K562 (cell line): ENCODE measurements around the gene ST3GAL5. TPM values are rescaled to one million over a fixed set of nuclear protein-coding genes. Genes with fewer than 3 reads are reported as not detected.

Source experiments
- ARID1B ChIP-seq: fragments of 450-650 bp; IDR thresholded peaks from 2 replicates; pipeline ENCODE4 v1.6.1; 2016; ENCODE audit warnings: antibody characterized with exemption, mild to moderate bottlenecking, inconsistent platforms
- CHD1 ChIP-seq: fragments of 200-600 bp; sonication (generic); IDR thresholded peaks from one replicate; pipeline ENCODE4 v1.6.1; 2012; ENCODE audit warnings: mild to moderate bottlenecking, moderate library complexity, low read length, inconsistent platforms
- CREB1 ChIP-seq, 2 experiments: sonication (generic) in 1 of 2; formaldehyde crosslinking in 1 of 2; IDR thresholded peaks; 2 replicates each; pipeline versions ENCODE4 v1.6.1 to v1.8.0; 2012 to 2022; ENCODE audit warnings: inconsistent platforms in 1 of 2, mild to moderate bottlenecking in 1 of 2, missing genetic modification reagents in 1 of 2, moderate library complexity in 1 of 2
- ELF1 ChIP-seq: fragments of 200-800 bp; sonication (Bioruptor generic); IDR thresholded peaks from 2 replicates; pipeline ENCODE4 v1.6.1; 2016; ENCODE audit warnings: missing genetic modification characterization, missing compliant biosample characterization
- HDAC8 ChIP-seq: fragments of 450-650 bp; IDR thresholded peaks from 2 replicates; pipeline ENCODE4 v1.6.1; 2016; ENCODE audit warnings: mild to moderate bottlenecking, missing genetic modification characterization, moderate library complexity, missing compliant biosample characterization
- HIVEP1 ChIP-seq: fragments of 250-450 bp; sonication (Bioruptor Pico); IDR thresholded peaks from 2 replicates; pipeline ENCODE4 v1.4.0; 2020; ENCODE audit warnings: mild to moderate bottlenecking
- HNRNPLL ChIP-seq: fragments of 200-400 bp; formaldehyde crosslinking; IDR thresholded peaks from 2 replicates; pipeline ENCODE4 v1.6.1; 2017; ENCODE audit warnings: low read length, low read depth, mild to moderate bottlenecking; ENCODE audit not compliant: poor library complexity, severe bottlenecking
- HSF4 ChIP-seq: fragments of 250-450 bp; sonication (Bioruptor Pico); IDR thresholded peaks from 2 replicates; pipeline ENCODE4 v2.1.2; 2022; ENCODE audit warnings: mild to moderate bottlenecking, moderate library complexity, borderline replicate concordance
- KDM2B ChIP-seq: fragments of 250-450 bp; sonication (Bioruptor Pico); IDR thresholded peaks from 2 replicates; pipeline ENCODE4 v1.8.0; 2021; ENCODE audit warnings: mild to moderate bottlenecking, moderate library complexity
- MXI1 ChIP-seq: IDR thresholded peaks from 2 replicates; pipeline ENCODE4 v1.6.1; 2011; ENCODE audit warnings: low read depth, mild to moderate bottlenecking, improper control_type of control experiment, low read length
- NR2C2 ChIP-seq, 2 experiments: fragments of 200-800 bp in 1 of 2; sonication (Bioruptor generic) in 1 of 2; sonication (generic) in 1 of 2; formaldehyde crosslinking in 1 of 2; IDR thresholded peaks; 2 replicates each; pipeline versions ENCODE4 v1.6.1 to v1.8.0; 2016 to 2022; ENCODE audit warnings: mild to moderate bottlenecking in 1 of 2, missing compliant biosample characterization in 1 of 2, missing genetic modification characterization in 1 of 2, missing genetic modification reagents in 1 of 2
- POLR2AphosphoS5 ChIP-seq: IDR thresholded peaks from 2 replicates; pipeline ENCODE4 v1.6.1; 2011; ENCODE audit warnings: mild to moderate bottlenecking, low read depth, low read length, moderate library complexity; ENCODE audit not compliant: control insufficient read depth, insufficient read depth
- SMAD4 ChIP-seq: fragments of 250-450 bp; sonication (Bioruptor Pico); conservative IDR thresholded peaks from 2 replicates; pipeline ENCODE4 v1.8.0; 2021; ENCODE audit warnings: inconsistent platforms, mild to moderate bottlenecking, moderate library complexity
- STAT5A ChIP-seq: IDR thresholded peaks from 2 replicates; pipeline ENCODE4 v1.6.1; 2012; ENCODE audit warnings: low read length, inconsistent platforms, borderline replicate concordance
- ZZZ3 ChIP-seq: fragments of 450-650 bp; IDR thresholded peaks from 2 replicates; pipeline ENCODE4 v1.6.1; 2016; ENCODE audit warnings: antibody characterized with exemption, mild to moderate bottlenecking, moderate library complexity
- polyA plus RNA-seq, 8 experiments: library from polyadenylated mRNA; depleted of rRNA in 4 of 8; stranded (reverse) in 5 of 8; unstranded in 3 of 8; fragments of >200 nt; fragmentation: Nextera tagmentation in 2 of 8; fragmentation: Illumina TruSeq in 1 of 8; extraction: Ambion mirVana in 2 of 8; extraction: Trizol in 1 of 8; gene quantifications; 2 replicates each; pipeline versions ENCODE4 v1.2.1 to v1.2.3, GENCODE V29; 2011 to 2014; ENCODE audit warnings: inconsistent platforms in 1 of 8, missing spikeins in 1 of 8
- total RNA-seq, 7 experiments: library from RNA; depleted of rRNA in 6 of 7; stranded (reverse); fragments of >200 nt in 6 of 7; fragmentation: Illumina TruSeq in 2 of 7; extraction: Trizol in 2 of 7; gene quantifications; 2 replicates each; pipeline versions ENCODE4 v1.2.1 to v1.2.3, GENCODE V29; 2011 to 2021; ENCODE audit warnings: low replicate concordance in 1 of 7
- TF ChIP-seq, protein P1 (sequence below): sonication (generic); formaldehyde crosslinking; IDR thresholded peaks from 2 replicates; pipeline ENCODE4 v1.9.0; 2022; ENCODE audit warnings: mild to moderate bottlenecking, missing genetic modification reagents
- TF ChIP-seq, protein P2 (sequence below): fragments of 450-650 bp; formaldehyde crosslinking; IDR thresholded peaks from 2 replicates; pipeline ENCODE4 v1.4.0; 2020; ENCODE audit warnings: mild to moderate bottlenecking, moderate library complexity
- TF ChIP-seq, protein P3 (sequence below), 2 experiments: IDR thresholded peaks in 1 of 2; conservative IDR thresholded peaks in 1 of 2; 2 replicates each; pipeline ENCODE4 v1.6.1; 2016; ENCODE audit warnings: low read depth in 2 of 2, mild to moderate bottlenecking in 1 of 2, missing compliant biosample characterization in 1 of 2, missing genetic modification characterization in 1 of 2, moderate library complexity in 1 of 2

ST3GAL5 gene
- total and polyA plus RNA-seq, 9 of the 15 experiments (the other 6 are each of a cell fraction or from before 2014, with no cell fraction given) = 1.6 to 10.0 (median 4.2) TPM

DNA sequence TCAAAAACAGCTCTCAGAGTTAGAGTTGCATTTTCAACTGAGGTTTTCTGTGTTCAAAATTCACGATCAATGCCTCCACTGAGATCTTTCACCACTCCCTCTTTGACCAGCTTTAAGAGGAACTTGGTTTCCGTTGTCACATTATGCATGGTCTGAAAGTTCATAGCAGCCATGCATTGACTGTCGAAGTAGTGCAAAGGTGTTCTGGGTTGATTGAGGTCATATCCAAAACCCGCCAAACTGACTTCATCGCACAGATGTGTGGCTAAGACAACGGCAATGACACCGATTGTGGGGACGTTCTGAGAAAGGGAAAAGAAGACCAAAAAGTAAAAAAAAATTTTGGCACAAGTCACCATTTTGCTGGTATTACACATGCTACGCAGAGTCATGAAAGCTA is 48.7 kb downstream of the ST3GAL5 start (continued):
- no peak for TF ChIP-seq HNRNPLL
- TF ChIP-seq ARID1B = peak; percentile 69
- no peak for TF ChIP-seq ZZZ3
- no peak for TF ChIP-seq NR2C2 (CRISPR knock-in tag; IDR thresholded peaks at IDR 0.05)
- TF ChIP-seq NR2C2 (tag; IDR thresholded peaks at IDR 0.05) = no peak
- TF ChIP-seq, protein P1, sequence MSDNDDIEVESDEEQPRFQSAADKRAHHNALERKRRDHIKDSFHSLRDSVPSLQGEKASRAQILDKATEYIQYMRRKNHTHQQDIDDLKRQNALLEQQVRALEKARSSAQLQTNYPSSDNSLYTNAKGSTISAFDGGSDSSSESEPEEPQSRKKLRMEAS (CRISPR knock-in tag) = no peak
- no peak for TF ChIP-seq SMAD4 (CRISPR knock-in tag)
- no peak for TF ChIP-seq HSF4 (CRISPR knock-in tag)
- TF ChIP-seq ELF1 = no peak
- TF ChIP-seq KDM2B = no peak
- no peak for TF ChIP-seq STAT5A
- no peak for TF ChIP-seq HIVEP1 (CRISPR knock-in tag)
- no peak for TF ChIP-seq MXI1
- peak; percentile 49; the same call in 1 of the 2 replicates for TF ChIP-seq POLR2AphosphoS5
- no peak for TF ChIP-seq CHD1
- no peak for TF ChIP-seq HDAC8 (tag)
- TF ChIP-seq, protein P2, sequence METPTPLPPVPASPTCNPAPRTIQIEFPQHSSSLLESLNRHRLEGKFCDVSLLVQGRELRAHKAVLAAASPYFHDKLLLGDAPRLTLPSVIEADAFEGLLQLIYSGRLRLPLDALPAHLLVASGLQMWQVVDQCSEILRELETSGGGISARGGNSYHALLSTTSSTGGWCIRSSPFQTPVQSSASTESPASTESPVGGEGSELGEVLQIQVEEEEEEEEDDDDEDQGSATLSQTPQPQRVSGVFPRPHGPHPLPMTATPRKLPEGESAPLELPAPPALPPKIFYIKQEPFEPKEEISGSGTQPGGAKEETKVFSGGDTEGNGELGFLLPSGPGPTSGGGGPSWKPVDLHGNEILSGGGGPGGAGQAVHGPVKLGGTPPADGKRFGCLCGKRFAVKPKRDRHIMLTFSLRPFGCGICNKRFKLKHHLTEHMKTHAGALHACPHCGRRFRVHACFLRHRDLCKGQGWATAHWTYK = no peak
- TF ChIP-seq CREB1 (IDR thresholded peaks at IDR 0.05) = no peak
- TF ChIP-seq CREB1 (CRISPR knock-in tag; IDR thresholded peaks at IDR 0.05) = no peak
- TF ChIP-seq, protein P3, sequence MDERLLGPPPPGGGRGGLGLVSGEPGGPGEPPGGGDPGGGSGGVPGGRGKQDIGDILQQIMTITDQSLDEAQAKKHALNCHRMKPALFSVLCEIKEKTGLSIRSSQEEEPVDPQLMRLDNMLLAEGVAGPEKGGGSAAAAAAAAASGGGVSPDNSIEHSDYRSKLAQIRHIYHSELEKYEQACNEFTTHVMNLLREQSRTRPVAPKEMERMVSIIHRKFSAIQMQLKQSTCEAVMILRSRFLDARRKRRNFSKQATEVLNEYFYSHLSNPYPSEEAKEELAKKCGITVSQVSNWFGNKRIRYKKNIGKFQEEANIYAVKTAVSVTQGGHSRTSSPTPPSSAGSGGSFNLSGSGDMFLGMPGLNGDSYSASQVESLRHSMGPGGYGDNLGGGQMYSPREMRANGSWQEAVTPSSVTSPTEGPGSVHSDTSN (CRISPR knock-in tag; IDR thresholded peaks at IDR 0.05; ENCODE audit: low read depth) = no peak
- TF ChIP-seq, protein P3 (tag; conservative IDR thresholded peaks at IDR 0.05; ENCODE audit: low read depth) = no peak
